K562 (cell line): ENCODE measurements around the gene SIAE. TPM values are rescaled to one million over a fixed set of nuclear protein-coding genes. Genes with fewer than 3 reads are reported as not detected.

Experiments used
- GABPB2 ChIP-seq: fragments of 250-450 bp; sonication (Bioruptor Pico); conservative IDR thresholded peaks from 2 replicates; pipeline ENCODE4 v1.5.1; 2021; ENCODE audit warnings: mild to moderate bottlenecking
- SAFB ChIP-seq: fragments of 200-400 bp; formaldehyde crosslinking; IDR thresholded peaks from 2 replicates; pipeline ENCODE4 v1.6.1; 2017; ENCODE audit warnings: low read depth, low read length, borderline replicate concordance
- polyA plus RNA-seq, 8 experiments: library from polyadenylated mRNA; depleted of rRNA in 4 of 8; stranded (reverse) in 5 of 8; unstranded in 3 of 8; fragments of >200 nt; fragmentation: Nextera tagmentation in 2 of 8; fragmentation: Illumina TruSeq in 1 of 8; extraction: Ambion mirVana in 2 of 8; extraction: Trizol in 1 of 8; gene quantifications; 2 replicates each; pipeline versions ENCODE4 v1.2.1 to v1.2.3, GENCODE V29; 2011 to 2014; ENCODE audit warnings: inconsistent platforms in 1 of 8, missing spikeins in 1 of 8
- total RNA-seq, 7 experiments: library from RNA; depleted of rRNA in 6 of 7; stranded (reverse); fragments of >200 nt in 6 of 7; fragmentation: Illumina TruSeq in 2 of 7; extraction: Trizol in 2 of 7; gene quantifications; 2 replicates each; pipeline versions ENCODE4 v1.2.1 to v1.2.3, GENCODE V29; 2011 to 2021; ENCODE audit warnings: low replicate concordance in 1 of 7
- TF ChIP-seq, protein P1 (sequence below): fragments of 250-450 bp; sonication (Bioruptor Pico); IDR thresholded peaks from 2 replicates; pipeline ENCODE4 v1.5.0; 2021; ENCODE audit warnings: mild to moderate bottlenecking, borderline replicate concordance
- TF ChIP-seq, protein P2 (sequence below): fragments of 450-650 bp; IDR thresholded peaks from 2 replicates; pipeline ENCODE4 v1.6.1; 2016; ENCODE audit warnings: low read depth
- TF ChIP-seq, protein P3 (sequence below), 2 experiments: fragments of 450-650 bp; IDR thresholded peaks; 2 replicates each; pipeline ENCODE4 v1.6.1; 2016
- TF ChIP-seq, protein P4 (sequence below): fragments of 450-650 bp; formaldehyde crosslinking; IDR thresholded peaks from 2 replicates; pipeline ENCODE4 v1.4.0; 2022; ENCODE audit warnings: missing genetic modification characterization
- TF ChIP-seq, protein P5 (sequence below), 2 experiments: fragments of 450-650 bp in 1 of 2; sonication (generic) in 1 of 2; formaldehyde crosslinking in 1 of 2; IDR thresholded peaks in 1 of 2; conservative IDR thresholded peaks in 1 of 2; 2 replicates each; pipeline versions ENCODE4 v1.6.1 to v1.8.1; 2016 to 2023; ENCODE audit warnings: mild to moderate bottlenecking in 2 of 2, moderate library complexity in 2 of 2, inconsistent platforms in 1 of 2, missing genetic modification reagents in 1 of 2
- TF ChIP-seq, protein P6 (sequence below): IDR thresholded peaks from 3 replicates; pipeline ENCODE4 v1.6.1; 2011; ENCODE audit warnings: borderline replicate concordance, mild to moderate bottlenecking; ENCODE audit not compliant: insufficient read length, insufficient read depth

Gene SIAE
- total and polyA plus RNA-seq, 9 of the 15 experiments (the other 6 are each of a cell fraction or from before 2014, with no cell fraction given): 0.89 to 9.6 (median 3.7) TPM

DNA sequence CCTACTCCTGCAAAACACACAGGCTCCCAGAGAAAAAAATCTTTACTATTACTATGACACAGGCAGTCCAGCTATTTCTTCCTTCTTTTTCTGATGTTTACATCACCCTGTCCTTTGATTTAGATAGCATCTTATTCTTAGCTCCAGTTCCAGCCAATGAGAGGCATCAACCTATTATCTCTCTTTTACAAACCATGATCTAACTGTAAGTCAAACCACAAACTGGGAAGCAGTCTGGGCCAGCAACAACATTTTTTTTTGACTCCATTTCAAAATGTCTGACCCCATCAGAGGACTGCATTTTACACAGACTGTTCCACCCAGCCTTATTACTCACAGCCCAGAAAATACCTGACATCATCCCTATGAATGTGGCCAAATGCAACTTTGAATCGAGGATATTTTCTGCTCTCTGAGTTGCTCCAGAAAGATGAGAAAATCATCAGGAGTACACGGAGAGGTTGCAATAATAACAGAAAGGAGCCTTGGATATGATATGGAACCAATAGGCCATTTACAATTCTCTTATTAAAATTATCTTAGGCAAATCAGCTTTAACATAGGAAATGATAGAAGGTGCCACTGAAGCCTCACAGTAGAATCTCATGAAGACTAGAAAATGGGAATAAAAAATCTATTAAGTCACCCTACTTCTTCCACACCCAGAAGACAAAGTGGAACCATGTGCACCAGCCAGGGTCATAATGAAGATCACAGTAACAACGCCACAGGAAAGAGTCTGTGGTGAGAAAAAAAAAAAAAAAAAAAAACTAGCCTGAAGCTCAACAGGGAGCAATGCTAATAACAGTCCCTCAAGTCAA, 29.7 kb downstream of the SIAE start (continued):
- TF ChIP-seq, protein P1, sequence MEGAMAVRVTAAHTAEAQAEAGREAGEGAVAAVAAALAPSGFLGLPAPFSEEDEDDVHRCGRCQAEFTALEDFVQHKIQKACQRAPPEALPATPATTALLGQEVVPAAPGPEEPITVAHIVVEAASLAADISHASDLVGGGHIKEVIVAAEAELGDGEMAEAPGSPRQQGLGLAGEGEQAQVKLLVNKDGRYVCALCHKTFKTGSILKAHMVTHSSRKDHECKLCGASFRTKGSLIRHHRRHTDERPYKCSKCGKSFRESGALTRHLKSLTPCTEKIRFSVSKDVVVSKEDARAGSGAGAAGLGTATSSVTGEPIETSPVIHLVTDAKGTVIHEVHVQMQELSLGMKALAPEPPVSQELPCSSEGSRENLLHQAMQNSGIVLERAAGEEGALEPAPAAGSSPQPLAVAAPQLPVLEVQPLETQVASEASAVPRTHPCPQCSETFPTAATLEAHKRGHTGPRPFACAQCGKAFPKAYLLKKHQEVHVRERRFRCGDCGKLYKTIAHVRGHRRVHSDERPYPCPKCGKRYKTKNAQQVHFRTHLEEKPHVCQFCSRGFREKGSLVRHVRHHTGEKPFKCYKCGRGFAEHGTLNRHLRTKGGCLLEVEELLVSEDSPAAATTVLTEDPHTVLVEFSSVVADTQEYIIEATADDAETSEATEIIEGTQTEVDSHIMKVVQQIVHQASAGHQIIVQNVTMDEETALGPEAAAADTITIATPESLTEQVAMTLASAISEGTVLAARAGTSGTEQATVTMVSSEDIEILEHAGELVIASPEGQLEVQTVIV (CRISPR knock-in tag): no peak
- TF ChIP-seq SAFB (no peak), GABPB2 (CRISPR knock-in tag) (no peak)
- TF ChIP-seq, protein P2, sequence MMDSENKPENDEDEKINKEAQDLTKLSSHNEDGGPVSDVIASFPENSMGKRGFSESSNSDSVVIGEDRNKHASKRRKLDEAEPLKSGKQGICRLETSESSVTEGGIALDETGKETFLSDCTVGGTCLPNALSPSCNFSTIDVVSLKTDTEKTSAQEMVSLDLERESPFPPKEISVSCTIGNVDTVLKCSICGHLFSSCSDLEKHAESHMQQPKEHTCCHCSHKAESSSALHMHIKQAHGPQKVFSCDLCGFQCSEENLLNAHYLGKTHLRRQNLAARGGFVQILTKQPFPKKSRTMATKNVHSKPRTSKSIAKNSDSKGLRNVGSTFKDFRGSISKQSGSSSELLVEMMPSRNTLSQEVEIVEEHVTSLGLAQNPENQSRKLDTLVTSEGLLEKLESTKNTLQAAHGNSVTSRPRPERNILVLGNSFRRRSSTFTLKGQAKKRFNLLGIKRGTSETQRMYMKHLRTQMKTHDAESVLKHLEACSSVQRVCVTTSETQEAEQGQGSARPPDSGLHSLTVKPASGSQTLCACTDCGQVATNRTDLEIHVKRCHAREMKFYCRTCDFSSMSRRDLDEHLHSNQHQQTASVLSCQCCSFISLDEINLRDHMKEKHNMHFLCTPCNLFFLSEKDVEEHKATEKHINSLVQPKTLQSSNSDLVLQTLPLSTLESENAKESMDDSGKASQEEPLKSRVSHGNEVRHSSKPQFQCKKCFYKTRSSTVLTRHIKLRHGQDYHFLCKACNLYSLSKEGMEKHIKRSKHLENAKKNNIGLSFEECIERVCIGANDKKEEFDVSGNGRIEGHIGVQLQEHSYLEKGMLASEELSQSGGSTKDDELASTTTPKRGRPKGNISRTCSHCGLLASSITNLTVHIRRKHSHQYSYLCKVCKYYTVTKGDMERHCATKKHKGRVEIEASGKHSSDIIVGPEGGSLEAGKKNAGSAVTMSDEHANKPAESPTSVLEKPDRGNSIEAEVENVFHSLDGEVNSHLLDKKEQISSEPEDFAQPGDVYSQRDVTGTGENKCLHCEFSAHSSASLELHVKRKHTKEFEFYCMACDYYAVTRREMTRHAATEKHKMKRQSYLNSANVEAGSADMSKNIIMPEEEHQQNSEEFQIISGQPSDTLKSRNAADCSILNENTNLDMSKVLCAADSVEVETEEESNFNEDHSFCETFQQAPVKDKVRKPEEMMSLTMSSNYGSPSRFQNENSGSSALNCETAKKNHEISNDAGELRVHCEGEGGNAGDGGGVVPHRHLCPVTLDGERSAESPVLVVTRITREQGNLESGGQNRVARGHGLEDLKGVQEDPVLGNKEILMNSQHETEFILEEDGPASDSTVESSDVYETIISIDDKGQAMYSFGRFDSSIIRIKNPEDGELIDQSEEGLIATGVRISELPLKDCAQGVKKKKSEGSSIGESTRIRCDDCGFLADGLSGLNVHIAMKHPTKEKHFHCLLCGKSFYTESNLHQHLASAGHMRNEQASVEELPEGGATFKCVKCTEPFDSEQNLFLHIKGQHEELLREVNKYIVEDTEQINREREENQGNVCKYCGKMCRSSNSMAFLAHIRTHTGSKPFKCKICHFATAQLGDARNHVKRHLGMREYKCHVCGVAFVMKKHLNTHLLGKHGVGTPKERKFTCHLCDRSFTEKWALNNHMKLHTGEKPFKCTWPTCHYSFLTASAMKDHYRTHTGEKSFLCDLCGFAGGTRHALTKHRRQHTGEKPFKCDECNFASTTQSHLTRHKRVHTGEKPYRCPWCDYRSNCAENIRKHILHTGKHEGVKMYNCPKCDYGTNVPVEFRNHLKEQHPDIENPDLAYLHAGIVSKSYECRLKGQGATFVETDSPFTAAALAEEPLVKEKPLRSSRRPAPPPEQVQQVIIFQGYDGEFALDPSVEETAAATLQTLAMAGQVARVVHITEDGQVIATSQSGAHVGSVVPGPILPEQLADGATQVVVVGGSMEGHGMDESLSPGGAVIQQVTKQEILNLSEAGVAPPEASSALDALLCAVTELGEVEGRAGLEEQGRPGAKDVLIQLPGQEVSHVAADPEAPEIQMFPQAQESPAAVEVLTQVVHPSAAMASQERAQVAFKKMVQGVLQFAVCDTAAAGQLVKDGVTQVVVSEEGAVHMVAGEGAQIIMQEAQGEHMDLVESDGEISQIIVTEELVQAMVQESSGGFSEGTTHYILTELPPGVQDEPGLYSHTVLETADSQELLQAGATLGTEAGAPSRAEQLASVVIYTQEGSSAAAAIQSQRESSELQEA: no peak
- TF ChIP-seq, protein P3, sequence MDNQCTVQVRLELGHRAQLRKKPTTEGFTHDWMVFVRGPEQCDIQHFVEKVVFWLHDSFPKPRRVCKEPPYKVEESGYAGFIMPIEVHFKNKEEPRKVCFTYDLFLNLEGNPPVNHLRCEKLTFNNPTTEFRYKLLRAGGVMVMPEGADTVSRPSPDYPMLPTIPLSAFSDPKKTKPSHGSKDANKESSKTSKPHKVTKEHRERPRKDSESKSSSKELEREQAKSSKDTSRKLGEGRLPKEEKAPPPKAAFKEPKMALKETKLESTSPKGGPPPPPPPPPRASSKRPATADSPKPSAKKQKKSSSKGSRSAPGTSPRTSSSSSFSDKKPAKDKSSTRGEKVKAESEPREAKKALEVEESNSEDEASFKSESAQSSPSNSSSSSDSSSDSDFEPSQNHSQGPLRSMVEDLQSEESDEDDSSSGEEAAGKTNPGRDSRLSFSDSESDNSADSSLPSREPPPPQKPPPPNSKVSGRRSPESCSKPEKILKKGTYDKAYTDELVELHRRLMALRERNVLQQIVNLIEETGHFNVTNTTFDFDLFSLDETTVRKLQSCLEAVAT (IDR thresholded peaks at IDR 0.05): peak in 1 of 2 experiments; percentile 67; a peak in 2 of 4 replicates
- TF ChIP-seq, protein P4, sequence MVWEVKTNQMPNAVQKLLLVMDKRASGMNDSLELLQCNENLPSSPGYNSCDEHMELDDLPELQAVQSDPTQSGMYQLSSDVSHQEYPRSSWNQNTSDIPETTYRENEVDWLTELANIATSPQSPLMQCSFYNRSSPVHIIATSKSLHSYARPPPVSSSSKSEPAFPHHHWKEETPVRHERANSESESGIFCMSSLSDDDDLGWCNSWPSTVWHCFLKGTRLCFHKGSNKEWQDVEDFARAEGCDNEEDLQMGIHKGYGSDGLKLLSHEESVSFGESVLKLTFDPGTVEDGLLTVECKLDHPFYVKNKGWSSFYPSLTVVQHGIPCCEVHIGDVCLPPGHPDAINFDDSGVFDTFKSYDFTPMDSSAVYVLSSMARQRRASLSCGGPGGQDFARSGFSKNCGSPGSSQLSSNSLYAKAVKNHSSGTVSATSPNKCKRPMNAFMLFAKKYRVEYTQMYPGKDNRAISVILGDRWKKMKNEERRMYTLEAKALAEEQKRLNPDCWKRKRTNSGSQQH (CRISPR knock-in tag): no peak
- TF ChIP-seq, protein P5, sequence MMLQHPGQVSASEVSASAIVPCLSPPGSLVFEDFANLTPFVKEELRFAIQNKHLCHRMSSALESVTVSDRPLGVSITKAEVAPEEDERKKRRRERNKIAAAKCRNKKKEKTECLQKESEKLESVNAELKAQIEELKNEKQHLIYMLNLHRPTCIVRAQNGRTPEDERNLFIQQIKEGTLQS (IDR thresholded peaks at IDR 0.05): peak; percentile 80
- TF ChIP-seq, protein P5 (CRISPR knock-in tag; conservative IDR thresholded peaks at IDR 0.05): no peak
- TF ChIP-seq, protein P6, sequence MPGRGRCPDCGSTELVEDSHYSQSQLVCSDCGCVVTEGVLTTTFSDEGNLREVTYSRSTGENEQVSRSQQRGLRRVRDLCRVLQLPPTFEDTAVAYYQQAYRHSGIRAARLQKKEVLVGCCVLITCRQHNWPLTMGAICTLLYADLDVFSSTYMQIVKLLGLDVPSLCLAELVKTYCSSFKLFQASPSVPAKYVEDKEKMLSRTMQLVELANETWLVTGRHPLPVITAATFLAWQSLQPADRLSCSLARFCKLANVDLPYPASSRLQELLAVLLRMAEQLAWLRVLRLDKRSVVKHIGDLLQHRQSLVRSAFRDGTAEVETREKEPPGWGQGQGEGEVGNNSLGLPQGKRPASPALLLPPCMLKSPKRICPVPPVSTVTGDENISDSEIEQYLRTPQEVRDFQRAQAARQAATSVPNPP: no peak
